Stomach (tissue), 4 donors: Measurements from ENCODE around the gene GAK.

Source experiments
- POLR2A ChIP-seq, 4 donors: fragments of 450-650 bp; IDR thresholded peaks; one replicate each; pipeline ENCODE4 v1.6.1; 2016; ENCODE audit warnings: antibody characterized with exemption in 4 of 4, control low read depth in 2 of 4, mild to moderate bottlenecking in 1 of 4, moderate library complexity in 1 of 4
- TF ChIP-seq, protein P1 (sequence below), 7 experiments: fragments of 450-650 bp in 4 of 7; fragments of 200-600 bp in 3 of 7; sonication (generic) in 3 of 7; IDR thresholded peaks; one replicate each; pipeline ENCODE4 v1.5.1; 2016 to 2019; ENCODE audit warnings: antibody characterized with exemption in 7 of 7, control low read depth in 2 of 7, mild to moderate bottlenecking in 1 of 7

DNA sequence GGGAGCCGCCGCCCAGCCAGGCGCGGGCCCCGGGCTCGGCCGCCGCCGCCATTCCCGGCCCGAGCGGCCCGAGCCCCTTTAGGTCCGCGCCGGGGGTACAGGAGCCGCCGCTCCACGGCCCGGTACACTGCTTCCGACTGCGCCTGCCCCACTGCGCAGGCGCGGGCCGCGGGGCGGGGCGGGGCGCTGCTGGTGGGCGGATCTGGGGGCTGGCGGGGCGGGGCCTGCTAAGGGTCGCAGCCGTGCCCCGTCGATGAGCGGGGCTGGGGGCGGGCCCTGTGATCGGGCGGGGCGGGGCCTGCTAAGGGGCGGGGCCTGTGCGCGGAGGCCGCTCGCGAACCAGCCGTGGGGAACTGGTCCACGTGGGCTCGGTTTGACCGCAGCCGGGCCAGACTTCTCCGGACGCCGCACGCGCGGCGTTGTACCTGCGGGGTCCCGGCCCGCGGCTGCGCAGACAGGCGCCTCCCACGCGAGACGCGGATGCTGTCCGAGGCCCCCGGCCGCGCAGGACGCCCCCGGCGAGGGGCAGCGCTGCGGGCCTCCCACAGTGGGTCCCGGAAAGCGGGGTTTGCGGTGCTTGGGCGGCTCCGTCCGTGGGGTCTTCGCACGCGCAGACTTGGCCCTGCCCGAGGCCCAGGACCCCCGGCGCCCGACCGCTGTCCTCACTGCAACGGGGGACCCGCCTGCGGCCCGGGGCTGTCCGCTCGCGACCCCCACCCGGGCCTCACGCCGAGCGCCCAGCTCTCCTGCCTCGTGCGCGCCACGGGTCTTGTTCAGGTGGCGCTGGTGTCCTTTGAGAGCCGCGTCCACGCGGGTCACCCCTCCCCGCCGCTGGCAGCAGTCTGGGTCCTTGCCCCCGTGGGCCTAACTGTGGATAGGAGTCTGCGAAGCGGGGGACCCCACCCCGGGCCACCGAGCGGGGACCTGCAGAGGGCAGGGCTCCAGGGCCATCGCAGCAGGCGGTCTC, 41.6 kb upstream of the GAK start, which contains the start of gene DGKQ:
- TF ChIP-seq, protein P1, sequence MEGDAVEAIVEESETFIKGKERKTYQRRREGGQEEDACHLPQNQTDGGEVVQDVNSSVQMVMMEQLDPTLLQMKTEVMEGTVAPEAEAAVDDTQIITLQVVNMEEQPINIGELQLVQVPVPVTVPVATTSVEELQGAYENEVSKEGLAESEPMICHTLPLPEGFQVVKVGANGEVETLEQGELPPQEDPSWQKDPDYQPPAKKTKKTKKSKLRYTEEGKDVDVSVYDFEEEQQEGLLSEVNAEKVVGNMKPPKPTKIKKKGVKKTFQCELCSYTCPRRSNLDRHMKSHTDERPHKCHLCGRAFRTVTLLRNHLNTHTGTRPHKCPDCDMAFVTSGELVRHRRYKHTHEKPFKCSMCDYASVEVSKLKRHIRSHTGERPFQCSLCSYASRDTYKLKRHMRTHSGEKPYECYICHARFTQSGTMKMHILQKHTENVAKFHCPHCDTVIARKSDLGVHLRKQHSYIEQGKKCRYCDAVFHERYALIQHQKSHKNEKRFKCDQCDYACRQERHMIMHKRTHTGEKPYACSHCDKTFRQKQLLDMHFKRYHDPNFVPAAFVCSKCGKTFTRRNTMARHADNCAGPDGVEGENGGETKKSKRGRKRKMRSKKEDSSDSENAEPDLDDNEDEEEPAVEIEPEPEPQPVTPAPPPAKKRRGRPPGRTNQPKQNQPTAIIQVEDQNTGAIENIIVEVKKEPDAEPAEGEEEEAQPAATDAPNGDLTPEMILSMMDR (IDR thresholded peaks at IDR 0.05): no peak
- TF ChIP-seq POLR2A (IDR thresholded peaks at IDR 0.05): no peak
